Lower leg skin (tissue), 3 donors: Measurements from ENCODE around the gene SH3BP2.

Source experiments
- POLR2A ChIP-seq, 2 donors: fragments of 450-650 bp; IDR thresholded peaks; one replicate each; pipeline ENCODE4 v1.6.1; 2016 to 2017; ENCODE audit warnings: antibody characterized with exemption in 2 of 2, mild to moderate bottlenecking in 1 of 2, moderate library complexity in 1 of 2
- TF ChIP-seq, protein P1 (sequence below), 3 donors: fragments of 450-650 bp; IDR thresholded peaks; one replicate each; pipeline ENCODE4 v1.5.1; 2016; ENCODE audit warnings: antibody characterized with exemption in 3 of 3, mild to moderate bottlenecking in 3 of 3, moderate library complexity in 2 of 3

DNA sequence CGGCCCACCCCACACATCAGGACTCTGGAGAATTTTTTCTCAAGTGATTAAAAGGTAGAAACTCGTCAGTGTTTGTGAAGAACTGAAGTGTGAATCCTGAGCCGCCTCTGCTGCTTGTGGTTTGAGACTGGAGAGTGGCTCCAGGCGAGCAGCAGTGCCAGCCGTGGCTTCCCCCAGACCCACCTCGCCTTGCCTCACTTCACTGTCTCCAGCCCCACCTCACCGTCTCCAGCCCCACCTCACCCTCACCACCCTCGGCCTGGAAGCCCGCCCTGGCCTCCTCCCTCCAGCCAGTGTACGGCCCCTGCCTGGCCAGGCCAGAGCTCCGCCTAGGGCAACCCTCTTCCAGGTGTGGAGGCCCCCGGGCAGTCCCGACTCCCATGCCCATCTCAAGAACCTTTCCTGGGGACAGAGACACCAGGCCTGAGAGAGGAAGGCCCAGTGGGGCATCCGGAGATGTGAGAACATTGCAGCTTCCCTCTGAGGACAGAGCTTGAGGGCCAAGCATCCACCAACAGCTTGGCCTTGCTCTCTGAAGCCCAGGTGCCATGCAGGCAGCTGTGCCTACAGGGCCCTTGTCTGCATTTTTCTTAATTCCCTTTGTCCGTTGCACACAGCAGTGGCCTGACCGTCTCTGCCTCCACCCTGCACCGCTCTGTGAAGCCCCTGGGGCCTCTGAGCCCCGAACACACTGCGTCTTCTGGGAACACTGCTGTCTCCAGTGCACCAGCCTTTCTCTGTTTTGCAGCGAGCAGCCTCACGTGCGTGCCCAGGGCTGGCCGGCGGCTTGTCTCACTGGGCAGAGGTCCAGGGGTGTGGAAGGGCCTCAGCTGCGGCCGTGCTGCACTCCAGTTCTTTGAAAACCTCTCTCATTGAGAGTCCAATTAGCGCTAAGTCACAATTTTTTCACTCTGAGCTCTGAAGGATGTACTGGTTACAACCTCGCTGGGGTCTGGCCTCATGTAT is 13.8 kb downstream of the SH3BP2 start:
- no peak for TF ChIP-seq POLR2A (IDR thresholded peaks at IDR 0.05)
- TF ChIP-seq, protein P1, sequence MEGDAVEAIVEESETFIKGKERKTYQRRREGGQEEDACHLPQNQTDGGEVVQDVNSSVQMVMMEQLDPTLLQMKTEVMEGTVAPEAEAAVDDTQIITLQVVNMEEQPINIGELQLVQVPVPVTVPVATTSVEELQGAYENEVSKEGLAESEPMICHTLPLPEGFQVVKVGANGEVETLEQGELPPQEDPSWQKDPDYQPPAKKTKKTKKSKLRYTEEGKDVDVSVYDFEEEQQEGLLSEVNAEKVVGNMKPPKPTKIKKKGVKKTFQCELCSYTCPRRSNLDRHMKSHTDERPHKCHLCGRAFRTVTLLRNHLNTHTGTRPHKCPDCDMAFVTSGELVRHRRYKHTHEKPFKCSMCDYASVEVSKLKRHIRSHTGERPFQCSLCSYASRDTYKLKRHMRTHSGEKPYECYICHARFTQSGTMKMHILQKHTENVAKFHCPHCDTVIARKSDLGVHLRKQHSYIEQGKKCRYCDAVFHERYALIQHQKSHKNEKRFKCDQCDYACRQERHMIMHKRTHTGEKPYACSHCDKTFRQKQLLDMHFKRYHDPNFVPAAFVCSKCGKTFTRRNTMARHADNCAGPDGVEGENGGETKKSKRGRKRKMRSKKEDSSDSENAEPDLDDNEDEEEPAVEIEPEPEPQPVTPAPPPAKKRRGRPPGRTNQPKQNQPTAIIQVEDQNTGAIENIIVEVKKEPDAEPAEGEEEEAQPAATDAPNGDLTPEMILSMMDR (IDR thresholded peaks at IDR 0.05): no peak
